IMR-90 (cell line): Measurements from ENCODE around the gene ABCA7. TPM values are rescaled to one million over a fixed set of nuclear protein-coding genes. Genes with fewer than 3 reads are reported as not detected.

Source experiments
- ATAC-seq: fragments of 200-7000 bp; cut with Tn5 transposase; 2 replicates; pipeline ENCODE4 v1.9.1; 2020; ENCODE audit warnings: low read depth, mild to moderate bottlenecking, moderate library complexity
- BruUV-seq: library from RNA; stranded (reverse); fragments of 400-500 nt; replicated peaks from 2 replicates; lab custom pipeline; 2021; lab: Mats Ljungman, UMichigan
- CTCF ChIA-PET: fragments of 300-600 bp; formaldehyde crosslinking; extraction: SDS; loops from one replicate; lab custom pipeline; 2021; ENCODE audit warnings: antibody characterized with exemption; lab: Yijun Ruan, JAX
- POLR2A ChIA-PET: fragments of 300-600 bp; sonication (Branson Sonifier 250); formaldehyde crosslinking; loops from one replicate; lab custom pipeline; 2022; ENCODE audit warnings: antibody characterized with exemption; ENCODE audit not compliant: unreplicated experiment; lab: Charles Lee
- DNase-seq: peaks from one replicate; pipeline ENCODE4 v3.0.0; 2013
- H2AFZ ChIP-seq: replicated peaks from 2 replicates; pipeline ENCODE3; 2013; ENCODE audit warnings: low read length, mild to moderate bottlenecking; ENCODE audit not compliant: poor library complexity
- H2AK5ac ChIP-seq: 2 replicates; pipeline ENCODE4 v1.6.1; 2013; ENCODE audit warnings: low read depth, low read length, inconsistent platforms
- H2AK9ac ChIP-seq: replicated peaks from 2 replicates; pipeline ENCODE3; 2013; ENCODE audit warnings: mild to moderate bottlenecking, low read depth, low read length, moderate library complexity; ENCODE audit not compliant: poor library complexity
- H2BK120ac ChIP-seq: 2 replicates; pipeline ENCODE4 v1.6.1; 2013; ENCODE audit warnings: low read depth, low read length, inconsistent platforms
- H2BK15ac ChIP-seq: 3 replicates; pipeline ENCODE4 v1.6.1; 2013; ENCODE audit warnings: low read depth, low read length, inconsistent platforms
- H2BK20ac ChIP-seq: 2 replicates; pipeline ENCODE4 v1.6.1; 2013; ENCODE audit warnings: low read depth, mild to moderate bottlenecking, inconsistent platforms, low read length, moderate library complexity
- H2BK5ac ChIP-seq: 2 replicates; pipeline ENCODE4 v1.6.1; 2013; ENCODE audit warnings: mild to moderate bottlenecking, low read depth, low read length, inconsistent platforms; ENCODE audit not compliant: poor library complexity, severe bottlenecking
- H3K14ac ChIP-seq: replicated peaks from 2 replicates; pipeline ENCODE4 v1.6.1; 2013; ENCODE audit warnings: low read depth, low read length, inconsistent platforms
- H3K18ac ChIP-seq: 2 replicates; pipeline ENCODE4 v1.6.1; 2013; ENCODE audit warnings: low read depth, low read length, control low read depth
- H3K23ac ChIP-seq: 2 replicates; pipeline ENCODE4 v1.6.1; 2013; ENCODE audit warnings: low read depth, low read length, inconsistent platforms
- H3K27ac ChIP-seq: 2 replicates; pipeline ENCODE4 v1.5.1; 2013; ENCODE audit warnings: mild to moderate bottlenecking, control low read depth, low read length; ENCODE audit not compliant: insufficient read depth
- H3K27me3 ChIP-seq: 2 replicates; pipeline ENCODE4 v1.6.1; 2013; ENCODE audit warnings: low read length; ENCODE audit not compliant: control insufficient read depth, insufficient read depth
- H3K36me3 ChIP-seq: 2 replicates; pipeline ENCODE4 v1.6.1; 2013; ENCODE audit warnings: low read length, mixed read lengths; ENCODE audit not compliant: control insufficient read depth, insufficient read depth
- H3K4ac ChIP-seq: 2 replicates; pipeline ENCODE4 v1.6.1; 2013; ENCODE audit warnings: low read depth, low read length, inconsistent platforms
- H3K4me1 ChIP-seq: 2 replicates; pipeline ENCODE4 v1.6.1; 2013; ENCODE audit warnings: low read length, mixed read lengths; ENCODE audit not compliant: control insufficient read depth, insufficient read depth
- H3K4me2 ChIP-seq: 2 replicates; pipeline ENCODE4 v1.6.1; 2013; ENCODE audit warnings: low read depth, mild to moderate bottlenecking, control low read depth, low read length, moderate library complexity
- H3K4me3 ChIP-seq: 2 replicates; pipeline ENCODE4 v1.5.1; 2013; ENCODE audit warnings: low read depth, mild to moderate bottlenecking, control low read depth, low read length, moderate library complexity; ENCODE audit not compliant: insufficient read depth
- H3K56ac ChIP-seq: 2 replicates; pipeline ENCODE4 v1.6.1; 2013; ENCODE audit warnings: low read length, inconsistent platforms; ENCODE audit not compliant: insufficient read depth; ENCODE audit errors: extremely low read depth
- H3K79me1 ChIP-seq, 2 experiments: 2 replicates each; pipeline ENCODE4 v1.6.1; 2013; ENCODE audit warnings: low read length in 2 of 2, inconsistent platforms in 1 of 2, low read depth in 1 of 2
- H3K9ac ChIP-seq: 2 replicates; pipeline ENCODE4 v1.6.1; 2013; ENCODE audit warnings: low read depth, low read length, control low read depth
- H3K9me1 ChIP-seq: 2 replicates; pipeline ENCODE4 v1.6.1; 2013; ENCODE audit warnings: low read length, inconsistent platforms; ENCODE audit not compliant: insufficient read depth
- H3K9me3 ChIP-seq: 2 replicates; pipeline ENCODE4 v1.6.1; 2013; ENCODE audit warnings: low read length; ENCODE audit not compliant: control insufficient read depth, insufficient read depth
- H4K20me1 ChIP-seq: 2 replicates; pipeline ENCODE4 v1.6.1; 2013; ENCODE audit warnings: low read length, inconsistent platforms; ENCODE audit not compliant: insufficient read depth
- H4K5ac ChIP-seq: 2 replicates; pipeline ENCODE4 v1.6.1; 2013; ENCODE audit warnings: mild to moderate bottlenecking, low read depth, low read length, control low read depth
- H4K8ac ChIP-seq, 2 experiments: 2 replicates each; pipeline ENCODE4 v1.6.1; 2013; ENCODE audit warnings: low read depth in 2 of 2, low read length in 2 of 2, control low read depth in 1 of 2, inconsistent platforms in 1 of 2
- H4K91ac ChIP-seq: 2 replicates; pipeline ENCODE4 v1.6.1; 2013; ENCODE audit warnings: low read depth, low read length, inconsistent platforms; ENCODE audit not compliant: insufficient read depth
- MAZ ChIP-seq: IDR thresholded peaks from 2 replicates; pipeline ENCODE4 v1.6.1; 2012; ENCODE audit warnings: low read depth, mild to moderate bottlenecking, low read length, improper control_type of control experiment, moderate library complexity, borderline replicate concordance
- WGBS, 2 experiments: methylation state at CpG; one replicate each; pipeline versions ENCODE4 v1.1.5 to v1.1.7; 2013; ENCODE audit warnings: missing lambda C conversion rate in 2 of 2; ENCODE audit not compliant: insufficient read length in 1 of 2; ENCODE audit errors: extremely low coverage in 2 of 2; 5-methylcytosine and 5-hydroxymethylcytosine counted together
- dilution Hi-C: fragments of 300-500 bp; cut with HindIII; formaldehyde crosslinking; loops from one replicate; pipeline ENCODE4 v1.14.3; 2018; ENCODE audit warnings: low sequenced_read_pairs; ENCODE audit not compliant: unreplicated experiment
- in situ Hi-C: fragments of 300-500 bp; cut with MboI; formaldehyde crosslinking; loops from 3 replicates; pipeline ENCODE4 v1.14.3; 2019; ENCODE audit warnings: low sequenced_read_pairs, inconsistent platforms, mixed read lengths
- intact Hi-C: fragments of 100-400 bp; cut with micrococcal nuclease; formaldehyde crosslinking; loops from 2 replicates; pipeline ENCODE4 v1.10.0; 2022
- polyA plus RNA-seq, 3 experiments: library from polyadenylated mRNA; depleted of rRNA; stranded (reverse); fragments of >200 nt; gene quantifications; 2 replicates each; pipeline ENCODE4 v1.2.3, GENCODE V29; 2012; ENCODE audit warnings: low replicate concordance in 1 of 3
- total RNA-seq: library from RNA; depleted of rRNA; stranded (reverse); fragments of >200 nt; gene quantifications from 2 replicates; pipeline ENCODE4 v1.2.3, GENCODE V29; 2012

The ABCA7 gene
- total and polyA plus RNA-seq, 2 of the 4 experiments (the other 2 are of a cell fraction) = 0.36 to 3.3 TPM

DNA sequence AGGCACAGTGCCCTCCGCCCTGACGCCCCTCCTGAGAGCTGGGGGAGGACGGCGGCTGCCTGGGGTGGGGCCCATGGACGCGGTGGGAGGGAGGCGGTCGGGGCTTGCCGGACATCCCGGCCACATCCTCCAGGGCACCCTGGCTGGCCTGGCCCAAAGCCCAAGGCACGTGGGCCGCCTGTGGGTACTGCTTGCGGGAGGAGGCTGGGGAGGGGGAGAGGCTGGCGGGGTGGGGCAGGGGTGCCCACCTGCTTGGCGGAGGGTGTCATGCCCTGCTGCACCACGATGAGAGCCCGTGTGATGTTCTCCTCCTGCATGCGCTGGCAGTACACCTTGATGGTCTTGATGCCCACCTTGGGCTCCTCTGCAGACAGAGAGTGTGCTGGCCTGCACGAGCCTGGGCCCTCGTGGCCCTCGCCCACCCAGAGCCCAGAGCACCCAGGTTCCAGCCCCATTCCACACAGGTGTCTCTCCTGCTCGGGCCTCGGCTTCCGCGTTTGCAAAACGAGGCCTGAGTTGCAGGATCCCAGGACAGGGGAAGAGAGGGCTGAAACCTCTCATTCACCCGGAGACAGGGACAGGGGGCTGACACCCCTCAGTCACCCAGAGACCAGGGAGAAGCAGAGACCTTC lies 51.8 kb downstream of the ABCA7 start:
- DNase-seq (no peak), ATAC-seq (no peak)
- H2BK5ac ChIP-seq = no peak overlapping the region
- no peak overlapping the region for H4K8ac ChIP-seq
- no peak overlapping the region for H3K4me3 ChIP-seq
- no peaks in the 10 kb centered on the region for H3K27me3 ChIP-seq
- H2BK120ac ChIP-seq = no peak overlapping the region
- no peak overlapping the region for H3K18ac ChIP-seq
- H3K4me1 ChIP-seq = peaks cover 5% of the 10 kb centered on the region; the same call in 1 of the 2 replicates
- H3K9me1 ChIP-seq = peaks cover 5% of the 10 kb centered on the region; the same call in 1 of the 2 replicates
- BruUV-seq = no TSS peak
- no peak for TF ChIP-seq MAZ
- dilution Hi-C loops = no loop called here
- H3K9ac ChIP-seq = no peak overlapping the region
- no peak overlapping the region for H4K5ac ChIP-seq
- peaks cover 42% of the 10 kb centered on the region for H3K36me3 ChIP-seq
- in situ Hi-C loops = no loop called here
- H3K4ac ChIP-seq = no peak overlapping the region
- intact Hi-C loops = no loop called here
- WGBS, 2 experiments = 94% methylated on average over 7 of the region's 27 CpGs; no CpG with 5 or more reads in 1 of the 2 experiments
- H3K27ac ChIP-seq = no peak overlapping the region
- no peak overlapping the region for H3K14ac ChIP-seq
- H3K9me3 ChIP-seq = no peaks in the 10 kb centered on the region
- no peak overlapping the region for H2AK5ac ChIP-seq
- H3K79me1 ChIP-seq = peaks cover 3 to 28% of the 10 kb centered on the region in 2 experiments; a peak in 2 of 4 replicates
- ChIA-PET POLR2A (no interaction called here), CTCF (no interaction called here)
- peaks cover 22% of the 10 kb centered on the region for H4K20me1 ChIP-seq
- no peak overlapping the region for H4K91ac ChIP-seq
- no peak overlapping the region for H2AFZ ChIP-seq
- H2AK9ac ChIP-seq = peak overlapping the region; percentile 37
- no peak overlapping the region for H3K23ac ChIP-seq
- no peak overlapping the region for H3K4me2 ChIP-seq
- H2BK15ac ChIP-seq = no peak overlapping the region
- no peak overlapping the region for H2BK20ac ChIP-seq
- H3K56ac ChIP-seq = no peak overlapping the region
